Right renal cortex interstitium (tissue), 3 donors: Measurements from ENCODE around the gene ZNF268. TPM values are rescaled to one million over a fixed set of nuclear protein-coding genes. Genes with fewer than 3 reads are reported as not detected.
"Not testable (repeated sequence)": the region's sequence is repeated elsewhere in the genome, so short reads cannot be mapped to it uniquely, and the experiment has no call there.

Experiments
- DNase-seq, 3 donors: peaks; one replicate each; pipeline ENCODE4 v3.0.0-alpha.2; 2013; ENCODE audit warnings: low read depth in 3 of 3, low spot score in 2 of 3
- polyA plus RNA-seq, 3 donors: library from polyadenylated mRNA; unstranded; fragments of 120-200 nt; gene quantifications; one replicate each; pipeline ENCODE4 v1.2.1, GENCODE V29; 2013; ENCODE audit not compliant: insufficient read length in 3 of 3

The ZNF268 gene
- polyA plus RNA-seq, 3 donors, result 34.2 to 43.9 (median 40.6) TPM

DNA sequence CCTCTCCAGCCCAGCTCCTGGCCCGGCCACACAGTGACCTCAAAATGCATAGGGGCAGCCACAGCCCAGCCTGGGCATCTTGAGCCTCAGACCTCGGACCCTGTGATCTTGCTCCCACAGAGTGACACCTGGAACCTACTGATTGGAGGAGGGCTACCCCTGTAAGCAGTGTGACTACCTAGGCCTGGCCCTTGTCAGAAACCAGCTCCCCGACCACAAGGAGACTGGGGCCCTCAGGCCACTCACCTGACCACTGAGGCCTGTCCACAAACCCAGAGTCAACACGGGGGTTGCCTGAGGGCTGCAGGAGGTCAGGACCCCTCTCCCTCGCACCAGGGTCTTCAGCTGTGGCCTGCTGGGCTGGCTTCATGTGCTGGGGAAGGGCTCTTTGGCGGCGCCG, 45.4 kb downstream of the ZNF268 start:
- DNase-seq, result no peak

DNA sequence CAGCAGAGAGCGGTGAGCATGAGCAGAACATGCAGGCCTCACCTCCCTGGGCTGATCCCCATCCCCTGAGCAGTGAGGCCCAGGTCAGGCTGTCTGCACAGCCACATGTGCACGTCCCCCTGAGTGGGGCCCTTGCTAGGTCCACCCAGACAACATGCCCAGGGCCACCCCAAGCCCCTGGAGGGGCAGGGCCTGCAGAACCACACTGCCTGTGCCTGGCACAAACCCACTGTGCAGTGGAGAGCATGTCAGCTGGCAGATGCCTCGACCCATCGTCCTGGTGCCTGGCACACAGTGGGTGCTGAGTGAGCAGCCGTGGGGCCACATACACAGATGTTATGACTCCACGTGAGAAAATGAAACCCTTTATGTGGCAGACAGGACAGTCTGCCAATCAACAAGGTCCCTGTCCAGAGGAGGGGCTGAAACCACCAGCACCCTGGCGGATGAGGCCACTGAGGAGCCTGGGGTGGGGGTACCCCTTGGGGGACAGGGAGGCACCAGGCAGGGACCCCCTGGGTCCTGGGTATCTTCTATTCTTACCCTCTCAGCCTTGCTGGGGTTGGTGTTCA, 46.1 kb downstream of the ZNF268 start:
- no peak for DNase-seq

DNA sequence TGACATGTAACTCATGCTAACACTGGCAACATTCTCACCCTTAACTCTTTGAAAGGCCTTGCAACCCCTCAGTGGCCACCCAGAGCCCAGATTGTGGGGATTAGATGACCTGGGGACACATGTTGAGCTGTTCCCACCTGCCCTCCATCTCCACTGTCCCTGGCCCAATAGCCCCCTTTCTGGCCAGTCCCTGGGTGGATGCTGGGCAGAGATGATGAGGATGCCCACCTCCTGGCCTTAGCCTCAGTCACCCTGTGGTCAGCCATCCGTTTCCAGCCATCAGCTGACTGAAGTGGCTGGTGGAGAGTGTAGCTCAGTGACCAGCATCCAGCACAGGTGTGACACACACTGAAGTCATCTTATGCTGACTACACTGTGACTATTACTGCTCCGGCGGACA, 49.7 kb downstream of the ZNF268 start:
- no peak for DNase-seq

DNA sequence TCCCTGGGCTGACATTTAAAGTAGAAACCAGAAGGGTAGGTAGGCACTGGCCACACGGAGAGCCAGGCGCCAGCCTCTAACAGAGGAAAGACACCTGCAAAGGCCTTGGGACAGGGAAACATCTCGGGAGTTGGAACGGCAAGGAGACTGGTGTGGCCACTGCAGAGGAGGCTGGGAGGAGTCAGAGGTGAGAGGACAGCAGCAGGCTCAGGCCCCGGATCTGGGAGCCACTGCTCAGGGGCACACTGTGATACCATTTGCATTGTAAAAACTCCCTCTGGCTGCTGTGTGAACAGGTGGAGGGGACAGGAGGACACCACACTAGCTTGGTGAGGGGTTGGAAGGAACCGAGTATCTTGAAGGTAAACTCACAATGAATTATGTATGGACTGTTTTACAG, 51.7 kb downstream of the ZNF268 start:
- no peak for DNase-seq

DNA sequence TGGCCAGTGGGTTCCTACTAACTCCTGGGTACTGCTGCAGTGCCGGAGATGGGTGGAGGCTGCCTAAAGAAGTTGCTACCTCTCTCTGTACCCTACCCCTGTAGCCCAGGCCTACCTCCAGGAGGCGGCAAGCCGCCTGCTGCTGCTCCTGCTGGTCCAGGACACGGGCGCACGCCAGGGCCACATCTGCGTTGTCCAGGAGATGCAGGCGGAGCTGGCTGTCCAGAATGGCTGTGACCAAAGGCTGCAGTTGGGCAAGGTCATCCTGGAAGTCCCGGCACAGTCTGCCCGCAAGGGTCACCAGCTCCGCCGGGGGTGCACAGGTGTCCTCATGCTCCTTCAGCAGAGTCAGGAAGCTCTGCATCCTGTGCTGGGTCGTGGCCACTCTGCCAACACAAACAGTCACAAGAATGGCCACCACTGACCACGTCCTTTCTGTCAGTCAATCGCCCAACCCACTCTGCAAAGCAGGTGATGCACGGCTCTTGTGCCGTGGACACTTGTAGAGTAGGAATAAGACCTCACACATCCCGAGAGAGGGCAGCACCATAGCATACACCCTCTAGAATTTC, 52.8 kb downstream of the ZNF268 start:
- no peak for DNase-seq

DNA sequence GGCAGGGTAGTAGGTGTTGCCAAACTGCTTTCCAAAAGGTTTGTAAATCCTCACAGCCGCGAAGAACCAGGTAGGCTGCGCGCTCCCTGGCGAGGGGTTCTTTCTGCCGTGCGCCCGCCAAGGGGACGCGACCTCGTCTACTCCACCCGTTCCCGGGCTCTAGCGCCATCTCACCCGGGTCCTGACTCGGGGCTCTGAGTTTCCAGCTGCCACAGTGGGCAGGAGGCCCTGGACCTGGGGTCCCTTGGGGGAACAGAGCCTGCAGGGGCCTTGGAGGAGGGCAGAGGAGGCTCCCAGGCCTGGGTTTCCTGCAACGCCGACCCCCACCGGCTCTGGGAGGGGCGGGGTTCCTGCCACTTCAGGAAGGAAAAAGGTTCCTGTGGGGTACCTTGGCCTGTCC, 53.7 kb downstream of the ZNF268 start:
- no peak for DNase-seq

DNA sequence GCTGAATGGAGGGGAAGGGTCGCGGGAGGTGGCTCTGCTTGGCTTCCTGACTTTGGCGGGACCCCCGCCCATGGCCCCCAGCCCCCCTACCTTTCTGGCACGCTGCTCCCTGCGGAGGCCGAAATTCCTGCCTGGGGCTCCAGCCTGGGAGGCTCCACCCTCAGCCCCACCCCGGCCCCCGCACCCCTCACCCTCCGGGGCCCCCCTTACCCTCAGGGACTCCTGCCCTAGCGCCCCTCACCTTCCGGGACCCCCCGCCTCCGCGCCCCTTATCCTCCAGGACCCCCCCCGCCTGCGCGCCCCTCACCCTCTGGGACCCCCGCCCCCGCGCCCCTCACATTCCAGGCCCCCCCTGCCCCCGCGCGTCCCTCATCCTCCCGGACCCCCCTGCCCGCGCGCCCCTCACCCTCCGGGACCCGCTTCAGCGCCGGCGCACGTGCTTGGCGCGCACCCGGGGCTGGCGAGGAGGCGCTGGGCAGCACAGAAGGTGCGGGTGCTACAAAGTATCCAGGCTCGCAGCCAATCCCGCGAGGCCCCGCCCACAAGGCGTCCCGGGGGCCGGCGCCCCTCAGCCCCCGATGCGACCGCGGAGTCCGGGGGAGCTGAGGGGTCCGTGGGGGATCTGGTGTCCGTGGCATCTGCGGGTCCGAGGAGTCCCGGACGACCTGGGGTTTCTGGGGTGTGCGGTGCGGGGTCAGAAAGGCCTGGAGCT, 54.3 kb downstream of the ZNF268 start, which contains the start of gene ANHX:
Gene ANHX (minus strand): TSS at position 477 of the 712 bp plus-strand sequence. CDS start 1,521 bp downstream, outside the sequence.
- DNase-seq, result no peak

DNA sequence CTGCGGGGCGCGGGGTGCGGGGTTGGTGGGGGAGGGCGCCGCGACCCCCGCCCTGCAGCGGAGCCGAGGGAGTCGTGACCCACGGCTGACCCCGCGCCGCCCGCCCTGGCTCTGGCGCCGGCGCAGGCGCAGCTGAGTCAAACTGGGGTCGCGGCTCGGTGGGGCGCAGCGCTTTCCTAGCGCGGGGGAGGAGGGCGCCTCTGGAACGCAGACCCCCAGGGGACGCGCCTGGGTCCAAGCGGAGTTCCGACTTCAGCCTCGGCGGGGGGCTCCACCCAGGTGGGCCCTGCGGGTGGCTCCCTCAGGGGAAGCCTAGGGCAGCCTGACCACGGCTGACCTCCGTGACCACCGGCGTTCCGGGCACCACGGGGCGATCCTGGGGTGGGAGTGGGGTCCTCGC, 54.8 kb downstream of the ZNF268 start:
- DNase-seq, result no peak

DNA sequence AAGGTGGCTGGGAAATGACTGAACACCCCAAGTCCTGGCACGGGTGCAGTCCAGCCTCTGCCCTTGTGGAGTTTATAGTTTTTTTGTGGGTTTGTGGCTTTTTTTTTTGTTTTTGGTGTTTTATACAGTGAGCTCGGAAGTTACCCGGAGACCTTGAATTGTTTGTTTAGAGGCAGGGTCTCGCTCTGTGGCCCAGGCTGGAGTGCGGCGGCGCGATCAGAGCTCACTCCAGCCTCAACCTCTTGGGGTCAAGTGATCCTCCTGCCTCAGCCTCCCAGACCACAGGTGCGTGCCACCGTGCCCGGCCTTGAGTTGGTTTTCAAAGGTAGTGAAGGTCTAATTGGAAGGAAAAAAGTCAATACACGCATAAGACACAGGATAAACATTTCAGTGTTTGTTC, 55.3 kb downstream of the ZNF268 start:
- DNase-seq, result no peak

DNA sequence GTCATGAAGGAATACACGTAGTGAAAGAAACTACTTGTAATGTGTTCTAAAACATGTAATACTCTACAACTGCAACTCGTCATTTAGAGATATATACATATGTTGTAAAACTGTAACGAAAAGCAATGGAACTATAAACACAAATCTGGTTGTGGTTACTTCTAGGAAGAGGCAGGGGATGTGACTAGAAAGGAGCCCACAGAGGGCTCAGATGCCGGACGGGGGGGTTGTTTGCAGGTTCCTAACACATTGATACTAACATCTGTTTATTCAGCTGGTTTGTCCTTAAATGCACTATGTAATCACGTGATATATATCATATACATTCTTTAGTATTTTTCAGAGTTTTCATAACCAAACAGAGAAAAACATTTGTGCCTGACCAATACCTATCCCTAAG, 70.4 kb downstream of the ZNF268 start:
- DNase-seq, result no peak

DNA sequence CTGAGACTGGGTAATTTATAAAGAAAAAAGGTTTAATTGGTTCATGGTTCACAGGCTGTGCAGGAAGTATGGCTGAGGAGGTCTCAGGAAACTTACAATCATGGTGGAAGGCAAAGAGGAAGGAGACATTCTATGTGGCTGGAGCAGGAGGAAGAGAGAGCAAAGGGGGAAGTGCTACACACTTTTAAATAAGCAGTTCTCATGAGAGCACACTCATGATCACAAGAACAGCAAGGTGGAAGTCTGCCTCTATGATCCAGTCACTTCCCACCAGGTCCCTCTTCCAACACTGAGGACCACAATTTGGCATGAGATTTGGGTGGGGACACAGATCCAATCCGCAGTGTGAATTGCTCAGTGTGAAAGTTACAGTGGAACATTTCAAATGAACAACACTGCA, 74.5 kb downstream of the ZNF268 start:
- not testable (repeated sequence) for DNase-seq

DNA sequence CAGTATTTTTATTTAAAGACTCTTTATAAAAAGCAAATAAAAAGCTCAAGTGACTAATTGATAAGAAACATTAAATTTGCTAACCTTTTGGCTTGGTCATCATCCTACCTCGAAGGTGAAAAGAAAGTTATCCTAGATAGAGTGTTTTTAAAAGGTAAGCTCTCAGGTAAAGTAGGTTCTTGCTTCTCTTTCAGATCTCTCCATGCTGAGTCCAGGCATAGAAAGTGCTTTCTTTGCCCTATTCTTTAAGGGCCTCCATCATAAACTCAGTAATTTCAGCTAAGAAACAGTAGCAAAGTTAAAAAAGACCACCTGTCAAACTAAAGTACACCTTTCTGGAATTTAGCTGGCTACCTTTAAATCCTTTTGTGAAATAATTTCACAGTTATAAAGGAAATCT, 75.0 kb downstream of the ZNF268 start:
- no peak for DNase-seq

DNA sequence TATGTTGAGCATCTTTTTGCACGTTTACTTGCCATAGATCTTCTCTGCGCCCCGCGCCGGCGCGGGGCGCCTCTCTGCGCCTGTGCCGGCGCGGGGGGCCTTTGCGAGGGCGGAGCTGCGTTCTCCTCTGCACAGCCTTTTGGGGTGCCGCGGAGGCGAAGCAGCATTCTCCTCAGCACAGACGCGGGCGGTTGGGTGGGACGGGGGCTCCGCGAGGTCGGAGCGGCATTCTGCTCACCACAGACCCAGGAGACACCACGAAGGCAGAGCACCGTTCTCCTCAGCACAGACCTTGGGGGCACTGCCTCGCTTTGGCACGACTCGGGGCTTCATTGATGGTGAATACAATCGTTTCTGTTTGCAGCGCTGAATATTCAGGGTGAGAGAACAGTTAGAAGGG, 82.9 kb downstream of the ZNF268 start:
- DNase-seq, result no peak

Other genes with a start within 250 kb of the ZNF268 start
- 10 to 100 TPM; 23.7 to 25.8 (median 25.3) TPM for gene ZNF605, start 225.2 kb upstream of the ZNF268 start, polyA plus RNA-seq
- 10 to 100 TPM; 10.4 to 12.6 (median 11.7) TPM for gene ZNF26, start 195.1 kb upstream of the ZNF268 start, polyA plus RNA-seq
- gene ZNF84, start 144.0 kb upstream of the ZNF268 start, polyA plus RNA-seq, result 10 to 100 TPM; 64.3 to 77.4 (median 73.5) TPM
- 10 to 100 TPM; 38.8 to 43.0 (median 42.3) TPM for gene ZNF140, start 100.6 kb upstream of the ZNF268 start, polyA plus RNA-seq
- gene ZNF891, start 51.2 kb upstream of the ZNF268 start, polyA plus RNA-seq, result 1 to 10 TPM; 2.9 to 3.3 (median 3.2) TPM
- gene ZNF10, start 50.9 kb upstream of the ZNF268 start, polyA plus RNA-seq, result 10 to 100 TPM; 18.8 to 20.9 (median 19.8) TPM
- gene ANHX, start 54.4 kb downstream of the ZNF268 start, polyA plus RNA-seq, result not detected